ENCODE results near the gene EQTN. TPM values are rescaled to one million over a fixed set of nuclear protein-coding genes. Genes with fewer than 3 reads are reported as not detected.

The EQTN gene
- total and polyA plus RNA-seq, 9 donors: 0.13 to 0.30 (median 0.15) TPM; not detected in 6

Other genes with a start within 250 kb of the EQTN start
- gene TEK, start 187.9 kb downstream of the EQTN start, total RNA-seq: 17.1 TPM
- gene TEK, start 187.9 kb downstream of the EQTN start, polyA plus RNA-seq (ENCODE audit: insufficient read depth in 1 of 8, insufficient read length in 8 of 8, low replicate concordance in 1 of 8): 10 to 100 TPM; 14.5 to 21.4 (median 19.3) TPM
- gene IFNK, start 227.1 kb upstream of the EQTN start, total RNA-seq: not detected
- under 1 TPM in 2 of 8 donors, not detected in 6; 0.16 to 0.22 TPM for gene IFNK, start 227.1 kb upstream of the EQTN start, polyA plus RNA-seq (ENCODE audit: insufficient read depth in 1 of 8, insufficient read length in 8 of 8, low replicate concordance in 1 of 8)
- gene MOB3B, start 232.7 kb upstream of the EQTN start, total RNA-seq: 1.4 TPM
- 1 to 10 TPM; 1.7 to 4.3 (median 2.6) TPM for gene MOB3B, start 232.7 kb upstream of the EQTN start, polyA plus RNA-seq (ENCODE audit: insufficient read depth in 1 of 8, insufficient read length in 8 of 8, low replicate concordance in 1 of 8)